Type B pancreatic cell (in vitro differentiated cells): Measurements from ENCODE around the gene WDTC1. TPM values are rescaled to one million over a fixed set of nuclear protein-coding genes. Genes with fewer than 3 reads are reported as not detected.

Source experiments
- DNase-seq: peaks from one replicate; pipeline ENCODE4 v3.0.0; 2021; ENCODE audit warnings: mixed read lengths; ENCODE audit not compliant: unreplicated experiment; ENCODE audit errors: extremely low spot score
- H3K27ac Mint-ChIP-seq: 2 replicates; pipeline ENCODE4 v1.8.0; 2021; ENCODE audit warnings: mild to moderate bottlenecking, mixed read lengths
- H3K27me3 Mint-ChIP-seq: 2 replicates; pipeline ENCODE4 v1.8.0; 2021; ENCODE audit warnings: mixed read lengths
- H3K36me3 Mint-ChIP-seq: 2 replicates; pipeline ENCODE4 v1.8.0; 2021; ENCODE audit warnings: mixed read lengths
- H3K4me1 Mint-ChIP-seq: one replicate; pipeline ENCODE4 v1.8.0; 2021; ENCODE audit warnings: mixed read lengths; ENCODE audit not compliant: unreplicated experiment
- H3K4me3 Mint-ChIP-seq: 2 replicates; pipeline ENCODE4 v1.8.0; 2021; ENCODE audit warnings: mild to moderate bottlenecking, mixed read lengths
- H3K9me3 Mint-ChIP-seq: 2 replicates; pipeline ENCODE4 v1.8.0; 2021; ENCODE audit warnings: mixed read lengths
- total RNA-seq: library from RNA; stranded (reverse); gene quantifications from 2 replicates; pipeline ENCODE4 v1.2.1, GENCODE V29; 2021; ENCODE audit warnings: low replicate concordance
- TF ChIP-seq, protein P1 (sequence below): fragments of 200-600 bp; sonication (generic); conservative IDR thresholded peaks from 2 replicates; pipeline ENCODE4 v1.5.0; 2021; ENCODE audit warnings: antibody characterized with exemption, mild to moderate bottlenecking

Gene WDTC1
- total RNA-seq, 1 donor from 2014 or later = 33.7 TPM

- Mint-ChIP-seq H3K27ac (no peak overlapping the region), H3K36me3 (no peaks in the 10 kb centered on the region), H3K4me1 (peaks cover 5% of the 10 kb centered on the region), H3K27me3 (peaks cover 8% of the 10 kb centered on the region), H3K4me3 (no peak overlapping the region), H3K9me3 (no peaks in the 10 kb centered on the region)
- TF ChIP-seq, protein P1, sequence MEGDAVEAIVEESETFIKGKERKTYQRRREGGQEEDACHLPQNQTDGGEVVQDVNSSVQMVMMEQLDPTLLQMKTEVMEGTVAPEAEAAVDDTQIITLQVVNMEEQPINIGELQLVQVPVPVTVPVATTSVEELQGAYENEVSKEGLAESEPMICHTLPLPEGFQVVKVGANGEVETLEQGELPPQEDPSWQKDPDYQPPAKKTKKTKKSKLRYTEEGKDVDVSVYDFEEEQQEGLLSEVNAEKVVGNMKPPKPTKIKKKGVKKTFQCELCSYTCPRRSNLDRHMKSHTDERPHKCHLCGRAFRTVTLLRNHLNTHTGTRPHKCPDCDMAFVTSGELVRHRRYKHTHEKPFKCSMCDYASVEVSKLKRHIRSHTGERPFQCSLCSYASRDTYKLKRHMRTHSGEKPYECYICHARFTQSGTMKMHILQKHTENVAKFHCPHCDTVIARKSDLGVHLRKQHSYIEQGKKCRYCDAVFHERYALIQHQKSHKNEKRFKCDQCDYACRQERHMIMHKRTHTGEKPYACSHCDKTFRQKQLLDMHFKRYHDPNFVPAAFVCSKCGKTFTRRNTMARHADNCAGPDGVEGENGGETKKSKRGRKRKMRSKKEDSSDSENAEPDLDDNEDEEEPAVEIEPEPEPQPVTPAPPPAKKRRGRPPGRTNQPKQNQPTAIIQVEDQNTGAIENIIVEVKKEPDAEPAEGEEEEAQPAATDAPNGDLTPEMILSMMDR = no peak
- no peak for DNase-seq
These were observed 118.7 kb downstream of the WDTC1 start for GRCh38 chr1:27353166-27353565.

DNA sequence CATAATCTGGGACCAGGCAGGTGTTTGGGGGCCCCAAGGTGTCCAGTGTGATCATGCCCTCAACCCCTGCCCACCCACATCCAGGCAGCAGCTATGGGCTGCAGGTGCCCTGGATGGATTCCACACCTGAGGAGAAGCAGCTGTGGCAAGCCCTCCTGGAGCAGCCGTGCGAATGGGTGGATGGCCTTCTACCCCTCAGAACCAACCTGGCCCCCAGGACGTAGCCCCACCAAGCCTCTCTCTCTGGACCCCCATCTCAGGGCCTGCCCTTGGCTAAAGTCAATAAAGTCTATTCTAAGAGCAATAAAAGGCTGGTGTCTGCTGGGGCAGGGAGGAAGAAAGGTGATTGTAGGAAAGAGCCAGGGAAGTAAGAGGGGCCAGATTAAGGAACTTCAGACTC lies 119.2 kb downstream of the WDTC1 start:
- Mint-ChIP-seq H3K9me3 (no peaks in the 10 kb centered on the region), H3K27me3 (peaks cover 8% of the 10 kb centered on the region), H3K4me3 (no peak overlapping the region), H3K4me1 (peaks cover 5% of the 10 kb centered on the region), H3K36me3 (no peaks in the 10 kb centered on the region), H3K27ac (no peak overlapping the region)
- TF ChIP-seq, protein P1 = no peak
- DNase-seq = no peak

DNA sequence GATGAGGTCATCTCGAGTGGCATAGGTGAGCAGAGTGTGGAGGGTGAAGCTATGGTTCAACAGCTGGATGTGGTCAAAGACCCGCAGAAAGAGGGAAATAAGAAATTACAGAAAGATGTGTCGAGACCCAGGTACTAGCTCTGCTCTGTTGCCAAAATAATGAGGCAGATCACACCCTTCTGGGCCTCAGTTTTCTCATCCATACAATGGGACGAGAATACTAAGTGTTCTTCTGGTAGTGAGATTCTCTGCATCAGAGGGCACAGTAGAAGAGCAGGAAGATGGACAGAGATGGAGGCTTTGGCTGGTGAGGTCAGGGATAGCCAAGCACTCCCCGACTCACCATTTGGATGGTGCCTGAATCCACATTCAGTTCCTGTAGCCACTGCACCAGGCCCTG lies 121.3 kb downstream of the WDTC1 start:
- H3K4me1 Mint-ChIP-seq = peaks cover 15% of the 10 kb centered on the region
- H3K27me3 Mint-ChIP-seq = peaks cover 20% of the 10 kb centered on the region
- no peak overlapping the region for H3K27ac Mint-ChIP-seq
- H3K36me3 Mint-ChIP-seq = peaks cover 8% of the 10 kb centered on the region
- no peaks in the 10 kb centered on the region for H3K9me3 Mint-ChIP-seq
- DNase-seq = no peak
- TF ChIP-seq, protein P1 = no peak
- no peak overlapping the region for H3K4me3 Mint-ChIP-seq

- Mint-ChIP-seq H3K9me3 (no peaks in the 10 kb centered on the region), H3K27me3 (peaks cover 20% of the 10 kb centered on the region), H3K4me3 (no peak overlapping the region), H3K4me1 (peaks cover 15% of the 10 kb centered on the region), H3K27ac (no peak overlapping the region), H3K36me3 (peaks cover 8% of the 10 kb centered on the region)
- DNase-seq = no peak
- TF ChIP-seq, protein P1 = no peak
These were observed 121.8 kb downstream of the WDTC1 start for GRCh38 chr1:27356277-27356618.

GRCh38 chr1:27356619-27357280 lies 122.3 kb downstream of the WDTC1 start:
- TF ChIP-seq, protein P1 = no peak
- peaks cover 8% of the 10 kb centered on the region for H3K36me3 Mint-ChIP-seq
- no peak overlapping the region for H3K27ac Mint-ChIP-seq
- H3K4me3 Mint-ChIP-seq = no peak overlapping the region
- H3K4me1 Mint-ChIP-seq = peaks cover 11% of the 10 kb centered on the region
- H3K9me3 Mint-ChIP-seq = no peaks in the 10 kb centered on the region
- H3K27me3 Mint-ChIP-seq = peaks cover 20% of the 10 kb centered on the region
- DNase-seq = no peak
